ENCODE results near the gene ZDHHC14.

Gene ZDHHC14

DNA sequence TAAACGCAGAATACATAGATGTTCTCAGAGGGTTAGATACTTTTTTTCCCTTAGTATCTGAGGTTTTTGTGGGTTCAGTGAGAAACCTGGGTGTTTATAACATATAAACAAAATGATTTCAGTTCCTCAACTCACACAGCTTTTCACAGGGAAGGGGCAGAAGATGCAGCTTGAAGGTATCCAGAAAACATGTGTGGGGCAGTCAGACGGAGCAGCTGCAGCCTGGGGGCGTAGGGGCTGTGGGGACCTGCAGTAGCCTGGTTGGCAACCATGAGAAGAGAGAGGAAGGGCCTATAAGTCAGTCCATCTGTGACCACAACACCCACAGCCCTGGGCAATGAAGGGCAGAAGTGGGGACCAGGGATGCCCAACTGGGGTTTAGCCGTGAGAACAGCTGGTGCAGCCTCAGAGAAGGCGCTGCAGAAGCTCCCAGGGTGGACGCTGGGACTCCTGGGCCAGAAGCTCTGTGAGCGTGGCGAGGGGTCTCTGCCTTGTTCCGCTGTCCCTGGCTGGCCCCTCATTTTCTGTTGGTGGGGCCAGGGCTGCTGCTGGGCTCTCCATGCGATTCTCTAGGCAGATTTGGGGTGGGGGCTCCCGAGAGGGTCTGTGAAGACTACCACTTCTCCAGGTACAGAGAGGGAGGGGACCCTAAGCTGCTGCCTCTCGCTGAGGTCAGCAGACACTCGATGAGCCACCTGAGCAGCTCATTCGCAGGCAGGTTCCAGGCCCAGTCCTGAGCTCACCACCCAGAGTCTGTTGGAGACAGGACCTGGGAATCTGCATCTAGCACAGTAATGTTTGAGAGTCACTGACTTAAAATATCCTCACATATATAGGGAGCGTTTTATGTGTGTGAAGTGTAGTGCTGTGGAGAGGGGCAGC, 181.2 kb downstream of the ZDHHC14 start:
- no peak overlapping the region for H3K4me3 ChIP-seq (ENCODE audit: low read length)
- no peak for DNase-seq (ENCODE audit: low read depth)
- TF ChIP-seq, protein P1, sequence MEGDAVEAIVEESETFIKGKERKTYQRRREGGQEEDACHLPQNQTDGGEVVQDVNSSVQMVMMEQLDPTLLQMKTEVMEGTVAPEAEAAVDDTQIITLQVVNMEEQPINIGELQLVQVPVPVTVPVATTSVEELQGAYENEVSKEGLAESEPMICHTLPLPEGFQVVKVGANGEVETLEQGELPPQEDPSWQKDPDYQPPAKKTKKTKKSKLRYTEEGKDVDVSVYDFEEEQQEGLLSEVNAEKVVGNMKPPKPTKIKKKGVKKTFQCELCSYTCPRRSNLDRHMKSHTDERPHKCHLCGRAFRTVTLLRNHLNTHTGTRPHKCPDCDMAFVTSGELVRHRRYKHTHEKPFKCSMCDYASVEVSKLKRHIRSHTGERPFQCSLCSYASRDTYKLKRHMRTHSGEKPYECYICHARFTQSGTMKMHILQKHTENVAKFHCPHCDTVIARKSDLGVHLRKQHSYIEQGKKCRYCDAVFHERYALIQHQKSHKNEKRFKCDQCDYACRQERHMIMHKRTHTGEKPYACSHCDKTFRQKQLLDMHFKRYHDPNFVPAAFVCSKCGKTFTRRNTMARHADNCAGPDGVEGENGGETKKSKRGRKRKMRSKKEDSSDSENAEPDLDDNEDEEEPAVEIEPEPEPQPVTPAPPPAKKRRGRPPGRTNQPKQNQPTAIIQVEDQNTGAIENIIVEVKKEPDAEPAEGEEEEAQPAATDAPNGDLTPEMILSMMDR (conservative IDR thresholded peaks at IDR 0.05; ENCODE audit: low read depth, low read length) = no peak

DNA sequence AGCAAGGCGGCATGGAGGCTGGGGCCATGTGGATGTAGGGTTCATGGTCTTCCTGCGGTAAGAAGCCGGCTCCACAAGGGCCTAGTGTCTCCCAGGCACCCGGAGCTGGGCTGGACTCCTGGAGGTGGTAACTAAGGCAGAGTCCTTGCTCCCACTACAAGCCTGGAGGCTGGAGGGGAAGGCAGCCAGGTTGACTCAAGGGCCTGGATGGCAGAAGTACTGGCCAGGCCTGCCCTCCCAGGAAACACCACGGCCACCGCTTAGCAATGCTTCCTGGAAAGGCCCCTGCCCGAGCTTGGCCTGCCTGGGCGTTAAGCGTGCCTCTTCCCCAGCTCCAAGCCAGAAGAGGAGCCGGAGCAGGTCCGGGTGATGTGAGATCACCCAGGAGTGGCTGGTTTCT, 182.0 kb downstream of the ZDHHC14 start:
- DNase-seq (ENCODE audit: low read depth) = no peak
- H3K4me3 ChIP-seq (ENCODE audit: low read length) = no peak overlapping the region
- TF ChIP-seq, protein P1 (conservative IDR thresholded peaks at IDR 0.05; ENCODE audit: low read depth, low read length) = no peak

DNA sequence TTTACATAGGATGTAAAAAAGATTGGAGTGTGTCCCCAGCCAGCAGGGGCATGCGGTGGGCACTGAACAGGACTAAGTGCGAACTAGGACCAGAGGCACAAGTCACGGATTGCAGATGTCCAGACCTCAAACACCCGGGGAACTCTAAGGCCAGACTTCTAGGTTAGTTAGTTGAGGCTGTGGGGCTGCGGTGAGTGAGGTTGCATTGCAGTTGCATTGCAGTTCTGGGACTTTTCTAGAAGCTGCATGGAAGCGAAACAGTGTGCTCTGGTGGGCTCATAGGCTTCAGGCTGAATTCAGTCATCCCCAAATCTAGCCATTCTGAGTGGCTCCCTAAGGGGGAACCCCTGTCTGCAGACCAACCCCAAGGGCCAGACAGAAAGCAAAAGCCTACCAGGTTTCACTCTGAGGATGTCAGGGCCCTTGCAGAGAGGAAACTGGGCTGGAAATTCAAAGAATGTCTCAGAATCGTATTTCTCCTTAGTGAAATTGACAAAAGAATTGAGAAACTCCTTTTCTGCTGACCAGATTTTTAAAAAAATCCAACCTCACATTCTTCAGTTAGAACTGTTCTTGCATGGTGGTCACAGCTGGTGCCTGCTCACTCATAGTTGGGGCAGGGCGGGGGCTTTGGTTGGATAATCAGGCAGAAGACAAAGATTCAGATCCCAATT, 182.8 kb downstream of the ZDHHC14 start:
- TF ChIP-seq, protein P1 (conservative IDR thresholded peaks at IDR 0.05; ENCODE audit: low read depth, low read length) = no peak
- no peak overlapping the region for H3K4me3 ChIP-seq (ENCODE audit: low read length)
- no peak for DNase-seq (ENCODE audit: low read depth)

DNA sequence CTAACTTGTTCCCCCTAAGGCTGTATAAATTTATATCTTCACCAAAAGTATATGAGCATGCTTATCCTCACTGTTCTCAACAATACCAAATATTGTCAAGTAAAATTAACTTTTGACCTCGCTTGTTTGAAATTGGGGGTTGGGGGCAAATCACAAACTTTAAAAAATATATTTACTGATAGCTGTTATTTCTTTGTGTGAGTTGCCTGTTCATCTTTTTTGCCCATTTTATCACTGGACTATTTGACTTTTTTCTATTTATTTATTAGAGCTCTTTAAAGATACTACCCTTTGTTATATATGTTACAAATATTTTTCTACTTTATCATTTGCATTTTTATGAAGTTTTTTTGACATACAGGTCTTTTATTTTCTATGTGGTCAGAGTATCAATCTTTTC, 187.7 kb downstream of the ZDHHC14 start:
- no peak for DNase-seq (ENCODE audit: low read depth)
- TF ChIP-seq, protein P1 (conservative IDR thresholded peaks at IDR 0.05; ENCODE audit: low read depth, low read length) = no peak
- no peak overlapping the region for H3K4me3 ChIP-seq (ENCODE audit: low read length)

DNA sequence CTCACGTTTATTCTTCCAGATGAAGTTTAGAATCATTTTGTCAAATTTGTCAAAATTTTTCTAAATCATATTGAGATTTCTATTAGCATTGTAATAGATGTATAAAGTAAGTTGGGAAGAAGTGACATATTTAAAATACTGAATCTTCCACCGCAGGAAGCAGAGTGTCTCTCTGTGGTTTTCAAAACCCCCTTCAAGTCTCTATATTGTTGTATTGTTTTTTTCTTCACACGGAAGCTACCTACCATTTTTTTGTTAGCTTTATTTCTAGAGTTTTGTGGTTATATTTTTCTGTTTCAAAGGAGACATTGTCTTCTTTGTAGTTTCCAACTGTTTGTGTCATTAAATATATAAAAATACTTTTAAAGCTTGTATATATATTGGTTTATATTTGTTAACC, 188.6 kb downstream of the ZDHHC14 start:
- TF ChIP-seq, protein P1 (conservative IDR thresholded peaks at IDR 0.05; ENCODE audit: low read depth, low read length) = no peak
- DNase-seq (ENCODE audit: low read depth) = no peak
- H3K4me3 ChIP-seq (ENCODE audit: low read length) = no peak overlapping the region

DNA sequence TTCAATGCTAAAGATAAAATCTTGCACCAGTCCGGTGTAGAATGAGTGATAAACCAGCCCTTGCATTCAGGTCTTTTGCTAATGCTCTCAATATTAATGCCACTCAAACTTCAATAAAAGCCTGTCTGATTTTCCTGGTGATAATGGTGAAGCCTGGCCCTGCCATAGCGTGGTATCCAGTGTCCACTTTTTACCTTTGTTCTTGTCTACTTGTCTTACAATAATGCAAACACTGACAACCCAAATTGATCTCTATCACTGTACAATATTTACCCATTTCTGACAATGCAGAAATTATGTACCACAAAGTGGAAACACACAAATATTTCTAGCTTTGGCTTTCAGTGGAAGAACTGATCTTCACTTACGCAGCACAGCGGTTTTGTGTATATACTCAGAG, 189.1 kb downstream of the ZDHHC14 start:
- TF ChIP-seq, protein P1 (conservative IDR thresholded peaks at IDR 0.05; ENCODE audit: low read depth, low read length) = no peak
- no peak overlapping the region for H3K4me3 ChIP-seq (ENCODE audit: low read length)
- DNase-seq (ENCODE audit: low read depth) = no peak

Measured in retinal pigment epithelial cell (primary cell).